ENCODE measurements around the gene ACTRT2.

Gene ACTRT2

DNA sequence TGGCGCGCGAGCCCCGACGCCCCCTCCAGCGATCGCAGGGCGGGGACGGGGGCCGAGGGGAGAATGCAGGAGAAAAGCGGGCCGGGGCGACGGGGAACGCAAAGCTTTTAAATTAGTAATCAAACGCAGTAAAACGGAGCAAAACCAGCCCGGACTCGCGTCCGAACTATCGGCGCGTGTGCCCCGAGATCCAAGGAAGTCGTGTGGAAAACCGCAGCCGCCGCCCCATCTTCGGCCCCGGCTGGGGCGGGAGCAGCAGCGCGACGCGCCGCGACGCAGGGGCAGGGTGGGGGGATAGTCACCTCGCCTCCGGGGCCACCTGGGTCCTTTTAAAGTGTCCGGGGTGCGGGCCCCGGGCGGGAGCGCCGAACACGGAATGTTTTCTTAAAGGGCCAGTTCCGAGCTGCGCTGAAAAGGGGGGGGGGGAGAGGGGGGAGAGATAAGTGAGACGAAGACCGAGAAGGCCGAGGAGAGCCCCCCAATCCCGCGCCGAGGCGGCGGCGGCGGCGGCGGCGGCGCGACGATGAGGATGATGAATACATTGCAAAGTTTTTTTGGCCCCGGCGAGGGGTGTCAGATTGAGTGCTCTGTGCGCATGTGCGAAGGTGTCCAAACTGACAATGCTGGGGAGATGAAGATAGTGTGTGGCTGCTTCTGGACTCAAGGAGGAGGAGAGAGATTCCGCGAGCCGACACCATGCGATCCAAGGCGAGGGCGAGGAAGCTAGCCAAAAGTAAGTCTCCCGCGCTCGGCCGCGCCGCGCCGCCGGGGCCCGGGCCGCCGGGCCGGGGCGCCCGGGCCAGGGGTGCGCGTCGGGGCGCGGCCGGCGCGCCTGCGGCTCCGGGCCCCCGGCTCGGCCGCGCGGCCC, 47.5 kb downstream of the ACTRT2 start, which contains the start of gene PRDM16:
Gene PRDM16 (plus strand): TSS at position 640 of the 868 bp plus-strand sequence. CDS start 57 bp downstream, at position 697.
- DNase-seq (ENCODE audit: low spot score) = no peak

- no peak for DNase-seq (ENCODE audit: low spot score)
Measured at GRCh38 chr1:3069491-3070308, 48.4 kb downstream of the ACTRT2 start.

- no peak for DNase-seq (ENCODE audit: low spot score)
Measured at GRCh38 chr1:3070309-3070643, 49.0 kb downstream of the ACTRT2 start.

DNA sequence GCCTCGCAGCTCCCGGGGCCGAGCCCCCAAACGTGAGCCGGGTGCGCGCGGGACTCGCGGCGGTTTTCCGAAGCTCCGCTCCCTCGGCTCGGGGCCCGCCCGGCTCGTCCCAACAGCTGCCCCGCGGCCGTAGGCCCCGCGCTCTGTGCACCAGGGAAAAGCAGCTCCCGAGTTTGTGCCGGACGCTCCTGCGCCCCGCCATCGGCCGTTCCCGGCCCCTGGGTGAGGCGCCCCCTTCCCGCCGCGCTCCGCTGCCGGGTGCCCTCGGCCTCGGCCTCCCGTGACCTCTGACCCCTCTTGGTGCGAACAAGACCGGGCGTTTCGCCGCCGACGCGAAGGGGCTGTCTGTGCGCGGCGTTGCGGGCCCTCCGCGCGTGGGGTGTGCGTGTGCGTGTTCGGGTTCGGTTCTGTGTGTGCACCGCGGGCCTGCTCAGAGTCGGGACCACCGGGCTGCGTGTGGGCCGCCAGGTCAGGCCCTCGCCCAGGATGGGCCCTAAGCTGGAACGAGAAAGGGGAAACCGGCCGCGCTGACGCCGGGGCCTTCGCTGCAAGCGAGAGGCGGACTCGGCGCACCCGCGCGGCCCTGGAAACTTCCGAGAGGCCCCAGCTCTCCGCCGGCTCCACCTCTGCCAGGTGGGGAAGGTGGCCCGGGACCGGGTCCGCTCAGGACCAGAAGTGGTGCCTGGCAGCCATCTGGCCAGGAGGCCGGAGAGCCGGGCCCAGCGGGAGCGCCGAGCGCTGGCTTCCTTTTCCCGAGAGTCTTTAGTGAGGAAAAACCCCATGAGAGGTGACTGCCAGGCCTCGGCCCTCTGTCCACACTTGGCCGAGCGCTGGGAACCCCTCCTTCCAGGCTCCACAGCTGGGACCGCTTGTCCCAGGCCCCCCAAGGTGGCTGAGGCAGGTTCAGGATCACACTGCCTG, 49.6 kb downstream of the ACTRT2 start:
- no peak for DNase-seq (ENCODE audit: low spot score)

- DNase-seq (ENCODE audit: low spot score) = no peak
Measured at GRCh38 chr1:3071565-3072390, 50.5 kb downstream of the ACTRT2 start.
